Inflammatory macrophage treated with lipopolysaccharide for 4 hours (primary cell): ENCODE results near the gene CLIC3.

Experiments
- DNase-seq: peaks from one replicate; pipeline ENCODE4 v3.0.0-alpha.2; 2020

Gene CLIC3

GRCh38 chr9:136963341-136963740 lies 33.0 kb downstream of the CLIC3 start:
- DNase-seq = no peak

GRCh38 chr9:136962701-136963248 lies 33.6 kb downstream of the CLIC3 start:
- DNase-seq = no peak

GRCh38 chr9:136962163-136962562 lies 34.2 kb downstream of the CLIC3 start:
- no peak for DNase-seq

- no peak for DNase-seq
Measured at GRCh38 chr9:136961279-136962065, 34.9 kb downstream of the CLIC3 start.

GRCh38 chr9:136960938-136961275 lies 35.5 kb downstream of the CLIC3 start:
- no peak for DNase-seq

- DNase-seq = no peak
Measured at GRCh38 chr9:136960212-136960937, 36.0 kb downstream of the CLIC3 start.

GRCh38 chr9:136958898-136959850 lies 37.2 kb downstream of the CLIC3 start:
- DNase-seq = no peak

- DNase-seq = no peak
Measured at GRCh38 chr9:136958473-136958872, 37.9 kb downstream of the CLIC3 start.

- no peak for DNase-seq
Measured at GRCh38 chr9:136957901-136958300, 38.5 kb downstream of the CLIC3 start.

GRCh38 chr9:136957461-136957860 lies 38.9 kb downstream of the CLIC3 start:
- no peak for DNase-seq

GRCh38 chr9:136956604-136957003 lies 39.8 kb downstream of the CLIC3 start:
- no peak for DNase-seq

GRCh38 chr9:136955943-136956335 lies 40.4 kb downstream of the CLIC3 start:
- no peak for DNase-seq

- no peak for DNase-seq
Measured at GRCh38 chr9:136955202-136955942, 41.0 kb downstream of the CLIC3 start.

- DNase-seq = no peak
Measured at GRCh38 chr9:136954270-136955083, 41.9 kb downstream of the CLIC3 start.

- no peak for DNase-seq
Measured at GRCh38 chr9:136953771-136954269, 42.5 kb downstream of the CLIC3 start.

- no peak for DNase-seq
Measured at GRCh38 chr9:136952876-136953770, 43.2 kb downstream of the CLIC3 start.

GRCh38 chr9:136952321-136952850 lies 44.0 kb downstream of the CLIC3 start:
- DNase-seq = no peak

GRCh38 chr9:136951541-136952320 lies 44.6 kb downstream of the CLIC3 start, which contains the start of gene LCN12:
LCN12 (plus strand) TSS chr9:136952273; CDS start chr9:136952328, 55 bp downstream.
- DNase-seq = no peak
